ENCODE results near the gene BPI. TPM values are rescaled to one million over a fixed set of nuclear protein-coding genes. Genes with fewer than 3 reads are reported as not detected.
"Not testable (repeated sequence)": the region's sequence is repeated elsewhere in the genome, so short reads cannot be mapped to it uniquely, and the experiment has no call there.

Gene BPI
- total RNA-seq, 1 donor from 2014 or later = 0.11 TPM

- DNase-seq = no peak
- intact Hi-C loops (cut with DNase I) = no loop called here
- no peak for ATAC-seq (ENCODE audit: poor library complexity)
Measured at GRCh38 chr20:38320221-38320620, 16.3 kb downstream of the BPI start.

GRCh38 chr20:38321959-38322598, 18.1 kb downstream of the BPI start:
- DNase-seq (no peak), ATAC-seq (ENCODE audit: poor library complexity) (peak; percentile 66)
- intact Hi-C loops (cut with DNase I) = no loop called here

DNA sequence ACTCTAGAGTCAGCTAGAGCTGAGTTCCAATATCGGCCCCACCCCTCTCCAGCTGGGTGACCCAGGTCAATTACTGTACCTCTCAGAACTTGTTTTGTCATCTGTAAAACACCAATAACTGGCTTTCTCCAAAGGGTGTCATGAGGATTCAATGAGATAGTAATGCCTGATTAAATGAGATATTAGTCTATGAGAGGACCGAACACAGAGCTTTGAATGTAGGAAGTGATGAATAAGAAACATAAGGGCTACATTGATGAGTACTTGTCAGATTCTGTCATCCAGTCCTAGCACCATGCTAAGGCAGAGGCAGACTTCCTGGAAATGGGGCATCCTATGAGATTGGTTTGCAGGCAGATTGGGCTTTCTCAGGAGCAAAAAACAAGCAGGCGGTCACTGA, 20.2 kb downstream of the BPI start:
- intact Hi-C loops (cut with DNase I) = no loop called here
- ATAC-seq (ENCODE audit: poor library complexity) = no peak

GRCh38 chr20:38325167-38325566, 21.2 kb downstream of the BPI start:
- intact Hi-C loops (cut with DNase I) = loop anchor here (5.0 kb wide), 1 partner anchor 98 kb away; no protein-coding TSS in a partner anchor
- ATAC-seq (ENCODE audit: poor library complexity) (no peak), DNase-seq (no peak)

More for the DNA sequence above, 20.2 kb downstream of the BPI start:
- DNase-seq = no peak

DNA sequence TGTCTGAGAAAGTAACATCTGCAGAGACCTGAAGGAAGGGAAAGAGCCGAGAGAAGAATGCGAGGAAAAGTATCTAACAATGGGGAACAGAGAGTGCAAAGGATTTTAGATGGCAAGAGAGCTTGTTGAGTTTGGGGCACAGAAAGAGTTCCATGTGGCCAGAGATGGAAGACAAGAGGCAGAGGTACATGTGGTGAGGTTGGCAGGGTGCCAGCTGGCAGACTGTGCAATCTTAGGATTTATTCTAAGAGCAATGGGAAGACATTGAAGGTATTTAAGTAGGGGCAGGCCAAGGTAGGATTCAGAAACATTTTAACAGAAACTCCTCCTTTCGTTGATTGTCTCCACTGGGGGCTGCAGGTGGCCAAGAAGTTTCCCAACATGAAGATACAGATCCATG, 21.9 kb downstream of the BPI start:
- intact Hi-C loops (cut with DNase I) = loop anchor here (5.0 kb wide), 1 partner anchor 99 kb away; no protein-coding TSS in a partner anchor
- ATAC-seq (ENCODE audit: poor library complexity) (no peak), DNase-seq (no peak)

GRCh38 chr20:38326309-38326708, 22.4 kb downstream of the BPI start:
- no peak for DNase-seq
- ATAC-seq (ENCODE audit: poor library complexity) = no peak
- intact Hi-C loops (cut with DNase I) = loop anchor here (5.0 kb wide), 1 partner anchor 99 kb away; no protein-coding TSS in a partner anchor

- DNase-seq = no peak
- intact Hi-C loops (cut with DNase I) = no loop called here
- ATAC-seq (ENCODE audit: poor library complexity) = no peak
Measured at GRCh38 chr20:38330638-38331037, 26.7 kb downstream of the BPI start.

DNA sequence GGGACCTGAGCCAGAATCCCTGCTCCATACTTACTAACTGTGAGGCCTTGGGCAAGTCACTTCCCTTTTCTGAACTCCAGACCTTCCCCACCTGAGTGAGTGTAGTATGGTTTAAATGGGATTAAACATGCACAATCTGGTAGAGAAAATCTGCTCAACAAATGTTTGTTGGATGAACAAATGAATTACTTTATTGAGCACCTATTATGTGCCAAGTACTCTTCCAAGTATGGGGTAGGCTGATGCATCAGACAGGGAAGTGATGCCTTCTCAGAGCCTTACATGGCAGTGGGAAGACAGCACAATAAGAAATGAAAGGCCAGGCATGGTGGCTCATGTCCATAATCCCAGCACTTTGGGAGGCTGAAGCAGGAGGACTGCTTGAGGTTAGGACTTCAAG, 27.3 kb downstream of the BPI start:
- DNase-seq = no peak
- intact Hi-C loops (cut with DNase I) = no loop called here
- ATAC-seq (ENCODE audit: poor library complexity) = no peak

GRCh38 chr20:38331814-38332213, 27.9 kb downstream of the BPI start:
- no peak for DNase-seq
- no peak for ATAC-seq (ENCODE audit: poor library complexity)
- intact Hi-C loops (cut with DNase I) = no loop called here

DNA sequence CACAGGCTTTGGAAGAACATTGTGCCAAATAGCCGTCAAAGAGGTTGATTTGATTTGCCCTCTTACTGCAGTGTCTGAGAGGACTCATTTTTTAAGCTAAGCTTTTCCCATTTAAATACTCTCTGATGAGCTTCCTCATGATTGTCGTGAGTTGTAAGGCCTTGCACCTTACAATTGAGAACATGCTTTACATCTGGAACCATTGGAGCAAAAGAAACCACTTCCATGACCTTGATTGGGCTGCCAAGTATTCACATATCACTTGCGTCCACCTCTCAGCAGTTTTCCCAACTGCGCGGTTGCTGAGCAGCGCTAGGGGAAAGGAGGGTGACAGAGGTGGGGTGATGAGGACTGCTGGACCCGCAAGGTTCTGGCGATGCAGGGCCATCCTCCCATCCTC, 30.1 kb downstream of the BPI start:
- ATAC-seq (ENCODE audit: poor library complexity) (no peak), DNase-seq (no peak)
- intact Hi-C loops (cut with DNase I) = no loop called here

- DNase-seq (no peak), ATAC-seq (ENCODE audit: poor library complexity) (no peak)
- intact Hi-C loops (cut with DNase I) = no loop called here
Measured at GRCh38 chr20:38336726-38337125, 32.8 kb downstream of the BPI start.

DNA sequence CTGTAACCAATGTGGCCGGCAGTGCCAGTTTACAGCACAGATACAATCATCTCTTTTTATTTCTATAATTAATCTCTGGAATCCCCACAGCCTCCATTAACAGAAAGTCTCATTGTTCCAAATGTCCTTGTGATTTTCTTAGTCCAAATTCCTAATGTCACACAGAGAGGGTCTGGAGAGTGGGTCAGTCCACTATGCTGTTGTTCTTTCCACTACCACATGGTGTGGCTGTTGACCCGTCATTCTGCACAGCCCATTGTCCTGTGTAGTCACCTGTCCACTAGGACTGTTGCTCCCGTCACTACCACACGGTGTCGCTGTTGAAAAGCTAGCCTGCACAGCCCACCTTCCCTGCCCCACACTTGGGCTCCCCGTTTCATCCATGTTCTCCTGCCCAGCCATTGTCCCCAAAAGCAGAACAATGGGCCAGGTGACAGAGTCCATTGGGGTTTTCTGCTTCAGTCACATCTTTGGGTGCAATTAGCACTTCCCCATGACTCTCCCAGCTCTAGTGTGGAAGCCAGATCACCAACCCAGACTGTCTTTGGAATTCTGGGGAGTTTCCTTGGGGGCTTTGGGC, 33.7 kb downstream of the BPI start:
- DNase-seq = no peak
- peak; percentile 31 for ATAC-seq (ENCODE audit: poor library complexity)
- intact Hi-C loops (cut with DNase I) = no loop called here

GRCh38 chr20:38338849-38339520, 35.0 kb downstream of the BPI start:
- intact Hi-C loops (cut with DNase I) = no loop called here
- ATAC-seq (ENCODE audit: poor library complexity) = peak; percentile 32

DNA sequence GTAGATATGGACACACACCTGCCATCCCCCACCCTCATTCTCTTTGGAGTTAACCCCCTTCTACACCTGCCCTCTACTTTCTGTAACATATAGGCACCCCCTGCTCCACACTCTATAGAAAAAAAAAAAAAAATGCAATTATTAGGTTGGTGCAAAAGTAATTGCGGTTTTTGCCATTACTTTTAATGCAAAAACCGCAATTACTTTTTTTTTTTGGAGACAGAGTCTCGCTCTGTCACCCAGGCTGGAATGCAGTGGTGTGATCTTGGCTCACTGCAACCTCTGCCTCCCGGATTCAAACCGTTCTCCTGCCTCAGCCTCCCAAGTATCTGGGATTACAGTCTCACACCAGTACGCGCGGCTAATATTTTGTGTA, 35.6 kb downstream of the BPI start:
- DNase-seq; intact Hi-C loops (cut with DNase I); ATAC-seq (ENCODE audit: poor library complexity): not testable (repeated sequence)

More at GRCh38 chr20:38338849-38339520, 35.0 kb downstream of the BPI start:
- DNase-seq = no peak

GRCh38 chr20:38339997-38340396, 36.0 kb downstream of the BPI start:
- peak; percentile 45 for ATAC-seq (ENCODE audit: poor library complexity)
- intact Hi-C loops (cut with DNase I) = no loop called here

DNA sequence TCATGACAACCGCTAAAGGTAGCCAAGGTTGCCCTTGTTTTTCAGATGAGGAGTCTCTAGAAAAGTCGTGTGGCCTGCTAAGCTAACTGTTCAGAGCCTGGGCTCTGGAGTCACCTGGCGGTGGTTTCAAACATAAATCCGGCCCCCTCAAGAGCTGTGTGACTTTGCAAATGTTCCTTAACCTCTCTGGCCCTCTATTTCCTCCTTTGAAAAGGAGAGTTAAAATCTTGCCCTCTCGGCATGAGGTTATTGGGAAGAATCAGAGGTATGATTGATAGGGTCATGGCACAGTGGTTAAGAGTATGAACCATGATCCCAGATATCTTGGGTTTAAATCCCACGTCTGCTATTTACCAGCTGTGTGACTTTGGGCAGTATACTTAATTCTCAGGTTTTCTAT, 36.7 kb downstream of the BPI start:
- no peak for ATAC-seq (ENCODE audit: poor library complexity)
- no peak for DNase-seq
- intact Hi-C loops (cut with DNase I) = no loop called here

More at GRCh38 chr20:38339997-38340396, 36.0 kb downstream of the BPI start:
- DNase-seq = no peak

- intact Hi-C loops (cut with DNase I) = no loop called here
Measured at GRCh38 chr20:38342216-38342615, 38.3 kb downstream of the BPI start.

GRCh38 chr20:38342713-38343310, 38.9 kb downstream of the BPI start:
- ATAC-seq (ENCODE audit: poor library complexity) = no peak
- intact Hi-C loops (cut with DNase I) = no loop called here
- DNase-seq = no peak

More at GRCh38 chr20:38342216-38342615, 38.3 kb downstream of the BPI start:
- DNase-seq = no peak
- no peak for ATAC-seq (ENCODE audit: poor library complexity)

GRCh38 chr20:38343311-38344106, 39.6 kb downstream of the BPI start:
- intact Hi-C loops (cut with DNase I) = no loop called here
- ATAC-seq (ENCODE audit: poor library complexity) (peak; percentile 28), DNase-seq (peak; percentile 53)

All from Right ventricle myocardium superior (tissue), 1 donor.